ENCODE data around the gene HSPA13.
"Not testable (repeated sequence)": the region's sequence is repeated elsewhere in the genome, so short reads cannot be mapped to it uniquely, and the experiment has no call there.

Gene HSPA13

DNA sequence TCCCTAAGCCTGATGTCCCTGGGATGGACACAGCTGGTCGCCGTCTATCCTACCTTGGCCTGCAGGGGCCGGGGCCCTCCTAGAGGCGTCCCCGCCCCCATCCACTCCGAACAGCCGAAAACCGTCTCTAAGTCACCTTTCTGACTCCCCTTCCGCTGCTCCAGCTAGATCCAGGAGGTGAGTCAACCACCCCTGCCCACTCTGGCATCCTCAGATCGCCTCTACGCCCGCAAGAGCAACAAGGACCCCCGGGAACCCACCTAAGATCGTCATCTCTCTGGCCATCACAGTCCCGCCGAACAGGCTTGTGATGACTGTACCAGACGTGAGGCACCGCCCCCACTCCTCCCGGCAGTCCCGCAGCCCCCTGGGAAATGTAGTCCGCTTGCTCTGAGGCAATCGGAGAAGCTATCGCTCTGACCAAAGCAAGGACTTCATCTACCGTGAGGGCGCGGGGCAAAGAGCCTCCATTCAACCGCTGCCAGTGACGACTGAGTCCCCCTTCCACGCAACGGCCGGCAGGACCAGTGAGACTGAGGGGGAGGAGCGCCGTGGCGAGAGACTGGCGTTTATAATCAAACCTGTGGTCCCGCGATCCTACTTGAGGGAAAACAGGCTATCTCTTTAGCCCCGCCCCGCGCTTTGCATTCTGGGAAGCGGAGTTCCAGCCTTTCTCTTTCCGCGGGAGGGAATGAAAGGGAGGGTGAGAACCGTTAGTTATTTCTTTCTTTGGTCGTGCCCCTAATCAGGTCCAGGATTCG is at the start of gene HSPA13:
TSS of gene HSPA13 (minus strand) at position 312 of the 761 bp plus-strand sequence. CDS start at position 285, 27 bp downstream.
- peak; percentile 99 for DNase-seq

- DNase-seq: no peak
These were observed 36.0 kb upstream of the HSPA13 start for GRCh38 chr21:14418920-14419319.

- DNase-seq: no peak
These were observed 32.1 kb upstream of the HSPA13 start for GRCh38 chr21:14414932-14415508.

DNA sequence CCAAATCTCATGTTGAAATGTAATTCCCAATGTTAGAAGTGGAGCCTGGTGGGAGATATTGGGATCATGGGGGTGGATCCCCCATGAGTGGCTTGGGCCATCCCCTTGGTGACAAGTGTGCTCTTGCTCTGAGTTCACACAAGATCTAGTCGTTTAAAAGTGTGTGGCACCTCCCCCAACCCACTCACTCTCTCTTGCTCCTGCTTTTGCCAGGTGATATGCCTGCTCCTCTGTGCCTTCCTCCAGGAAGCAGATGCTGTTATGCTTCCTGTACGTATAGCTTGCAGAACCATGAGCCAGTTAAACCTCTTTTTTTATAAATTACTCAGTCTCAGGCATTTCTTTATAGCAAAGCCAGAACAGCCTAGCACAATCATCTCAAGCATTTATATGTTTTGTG is 23.0 kb upstream of the HSPA13 start:
- no peak for DNase-seq

DNA sequence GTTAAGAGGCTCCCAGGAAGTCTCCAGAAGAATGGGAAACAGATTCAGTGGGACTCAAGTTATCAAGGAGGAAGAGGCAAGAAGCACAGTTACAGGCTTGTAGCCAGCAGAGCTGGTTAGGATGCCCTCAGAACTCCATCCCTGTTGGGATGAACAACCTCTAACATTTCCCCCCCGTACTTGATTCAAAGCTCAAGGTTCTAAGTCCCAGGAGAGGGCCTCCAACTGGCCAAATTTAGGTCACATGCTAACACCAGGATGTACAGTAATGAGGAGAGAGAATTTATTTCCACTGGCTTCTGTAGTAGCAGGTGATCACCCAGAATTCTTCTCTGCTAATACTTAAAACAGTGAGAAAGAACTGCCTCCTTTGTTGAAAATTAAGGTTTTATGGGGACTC is 22.3 kb upstream of the HSPA13 start:
- no peak for DNase-seq

- DNase-seq: peak; percentile 52
These were observed 20.9 kb upstream of the HSPA13 start for GRCh38 chr21:14403681-14404318.

- DNase-seq: no peak
These were observed 18.3 kb upstream of the HSPA13 start for GRCh38 chr21:14401217-14401616.

GRCh38 chr21:14388282-14388681 is 5.3 kb upstream of the HSPA13 start:
- no peak for DNase-seq

DNA sequence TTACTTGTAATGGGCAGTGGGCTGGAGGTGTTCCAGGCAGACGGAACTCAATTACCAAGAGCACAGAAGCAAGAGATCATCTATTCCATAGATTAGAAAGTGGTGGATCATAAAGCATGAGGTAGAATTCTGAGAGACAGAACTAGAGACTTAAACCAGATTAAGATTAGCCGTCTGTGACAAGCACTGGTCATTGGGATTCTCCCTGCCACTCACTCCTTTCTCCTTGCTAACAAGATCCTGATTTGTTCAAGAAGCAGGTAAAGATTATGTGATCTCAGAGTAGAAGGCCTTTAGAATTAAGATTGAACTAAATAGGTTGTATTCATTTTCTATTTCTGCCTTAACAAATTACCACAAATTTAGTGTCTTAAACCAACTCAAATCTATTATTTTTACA is 1.5 kb upstream of the HSPA13 start:
- DNase-seq: no peak

DNA sequence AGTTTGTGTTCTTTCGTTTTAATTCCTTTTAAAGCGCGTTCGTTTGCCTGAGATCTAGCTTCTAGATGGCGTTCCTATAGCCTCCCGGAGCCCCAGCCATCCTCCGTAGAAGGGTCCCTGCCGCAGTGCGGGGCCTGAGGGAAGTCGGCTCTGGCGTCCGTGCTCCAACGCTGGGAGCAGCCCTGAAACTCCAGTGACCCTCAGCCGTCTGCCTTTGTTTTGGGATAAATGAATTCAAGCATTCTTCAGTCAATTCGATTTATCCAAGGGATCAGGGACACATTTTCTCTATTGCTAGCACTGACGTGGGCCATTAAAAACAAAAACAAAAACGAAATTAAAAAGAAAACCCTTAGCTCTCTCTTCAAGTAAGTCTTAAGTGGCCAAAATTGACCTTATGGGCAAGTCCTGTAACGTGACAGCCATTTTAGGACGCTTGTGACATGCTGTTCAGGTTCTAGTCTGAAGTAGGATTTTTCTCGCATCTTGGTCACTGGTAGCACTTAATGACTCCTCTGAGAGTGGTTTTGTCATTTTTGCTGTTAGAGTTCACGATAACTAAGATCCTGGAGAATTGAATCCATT is 742 bp upstream of the HSPA13 start:
- no peak for DNase-seq

- no peak for DNase-seq
These were observed 486 bp downstream of the HSPA13 start for GRCh38 chr21:14382486-14382834.

DNA sequence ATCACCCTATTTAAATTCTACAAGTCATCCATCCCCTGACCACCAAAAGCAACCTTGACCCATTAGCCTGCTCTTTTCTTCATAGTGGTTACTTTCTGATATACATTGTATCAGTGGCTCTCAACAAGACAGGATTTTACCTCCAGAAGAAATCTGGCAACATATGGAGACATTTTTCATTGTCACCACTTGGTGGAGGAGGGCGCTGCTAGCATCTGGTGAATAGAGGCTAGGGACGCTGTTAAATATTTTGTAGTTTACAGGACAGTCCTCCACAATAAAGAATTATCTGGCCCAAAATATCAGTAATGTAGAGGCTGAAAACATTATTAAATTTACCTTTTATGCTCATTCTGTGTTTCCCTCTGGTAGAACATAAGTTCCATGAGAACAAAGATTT is 6.1 kb downstream of the HSPA13 start:
- no peak for DNase-seq

DNA sequence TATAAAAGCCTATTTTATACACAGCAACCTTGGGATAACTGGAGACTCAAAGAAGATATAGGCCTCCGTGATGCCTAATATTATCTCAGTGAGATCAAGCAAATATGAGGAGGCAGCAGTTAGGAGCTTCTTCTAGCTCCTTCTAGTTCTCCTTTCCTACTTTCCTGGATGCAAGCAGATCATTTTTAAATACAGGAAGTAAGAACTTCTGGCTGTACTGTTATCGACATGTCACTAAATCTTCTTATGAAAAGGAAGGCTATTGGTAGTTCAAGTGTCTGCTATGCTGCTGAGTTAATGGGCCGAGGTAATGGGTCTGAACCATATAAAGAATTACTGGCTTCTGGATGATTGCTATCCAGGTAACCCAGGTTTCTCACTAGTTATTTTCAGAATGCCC is 15.9 kb downstream of the HSPA13 start:
- DNase-seq: no peak

GRCh38 chr21:14361958-14362357 is 21.0 kb downstream of the HSPA13 start:
- no peak for DNase-seq

GRCh38 chr21:14358775-14359174 is 24.2 kb downstream of the HSPA13 start:
- no peak for DNase-seq

- no peak for DNase-seq
These were observed 26.2 kb downstream of the HSPA13 start for GRCh38 chr21:14356746-14357145.

- DNase-seq: no peak
These were observed 28.4 kb downstream of the HSPA13 start for GRCh38 chr21:14354515-14354914.

DNA sequence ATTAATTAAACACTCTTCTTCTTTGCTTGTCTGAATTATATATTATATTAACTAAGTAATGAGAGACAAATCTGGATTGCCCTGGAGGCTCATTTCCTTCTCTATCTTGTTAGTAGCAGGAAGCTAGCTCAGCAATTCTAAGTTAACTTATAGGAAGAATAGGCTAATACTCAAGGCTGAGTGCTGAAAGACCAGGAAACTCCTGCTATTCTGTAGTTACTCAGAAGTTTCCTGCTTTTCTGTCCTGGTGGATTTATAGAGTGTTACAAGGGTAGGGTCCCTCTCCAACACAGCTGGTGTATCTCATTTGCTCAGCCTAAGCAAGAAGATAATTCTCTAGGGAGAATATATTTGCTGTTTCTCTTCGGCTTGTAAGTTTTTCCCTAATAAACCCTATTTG is 29.2 kb downstream of the HSPA13 start:
- no peak for DNase-seq

DNA sequence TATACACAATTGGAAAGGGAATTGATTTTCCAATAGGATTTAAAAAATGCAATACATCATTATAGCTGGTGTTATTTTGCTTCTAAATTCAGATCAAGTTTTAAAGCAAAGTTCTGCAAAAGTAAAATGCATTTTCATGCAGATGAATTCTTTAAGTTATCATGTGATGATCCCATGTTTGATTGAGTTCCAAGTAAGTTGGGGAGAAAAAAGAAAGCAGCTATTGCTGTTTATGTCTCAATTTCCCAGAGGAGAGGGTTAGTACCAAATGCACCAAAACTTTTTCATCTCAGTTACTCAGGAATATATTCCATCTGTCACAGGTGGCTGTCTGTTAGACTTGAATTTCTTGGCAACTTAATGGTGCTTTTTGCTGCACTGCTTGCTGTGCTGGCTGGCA is 29.7 kb downstream of the HSPA13 start:
- no peak for DNase-seq

DNA sequence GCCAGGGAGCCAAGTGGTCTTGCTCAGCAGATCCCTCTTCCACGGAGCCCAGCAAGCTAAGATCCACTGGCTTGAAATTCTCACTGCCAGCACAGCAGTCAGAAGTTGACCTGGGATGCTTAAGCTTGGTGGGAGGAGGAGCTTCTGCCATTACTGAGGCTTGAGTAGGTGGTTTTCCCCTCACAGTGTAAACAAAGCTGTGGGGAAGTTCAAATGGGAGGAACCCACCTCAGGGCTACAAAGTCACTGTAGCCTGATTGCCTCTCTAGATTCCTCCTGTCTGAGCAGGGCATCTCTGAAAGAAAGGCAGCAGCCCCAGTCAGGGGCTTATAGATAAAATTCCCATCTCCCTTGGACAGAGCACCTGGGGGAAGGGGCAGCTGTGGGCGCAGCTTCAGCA is 55.6 kb downstream of the HSPA13 start:
- not testable (repeated sequence) for DNase-seq

DNA sequence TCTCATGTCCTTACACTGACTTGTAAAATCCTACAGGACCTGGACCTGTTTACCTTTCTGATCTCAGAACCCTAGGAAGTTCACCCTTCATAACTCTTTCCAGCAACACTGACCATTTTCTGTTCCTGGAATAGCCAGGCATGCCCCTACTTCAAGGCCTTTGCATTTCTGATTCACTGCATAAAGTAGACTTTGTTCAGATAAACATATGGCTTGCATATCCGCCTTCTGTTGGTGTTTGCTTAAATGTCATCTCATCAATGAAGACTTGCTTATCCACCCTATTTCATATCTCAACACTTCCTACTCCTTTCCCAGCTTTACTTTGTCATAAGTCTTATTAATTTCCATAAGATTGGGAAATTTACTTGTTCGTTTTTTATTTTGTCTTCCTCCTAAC is 57.4 kb downstream of the HSPA13 start:
- DNase-seq: no peak

Measured in CD4-positive, alpha-beta T cell treated with Interleukin-10 for 1 hour (primary cell).